HG03103 (cell line): ENCODE results near the gene CHCHD3.

Experiments used
- ATAC-seq: cut with Tn5 transposase; IDR thresholded peaks from one replicate; pipeline ENCODE4 v1.9.1; 2021; ENCODE audit warnings: low read depth; ENCODE audit not compliant: unreplicated experiment

CHCHD3 gene

DNA sequence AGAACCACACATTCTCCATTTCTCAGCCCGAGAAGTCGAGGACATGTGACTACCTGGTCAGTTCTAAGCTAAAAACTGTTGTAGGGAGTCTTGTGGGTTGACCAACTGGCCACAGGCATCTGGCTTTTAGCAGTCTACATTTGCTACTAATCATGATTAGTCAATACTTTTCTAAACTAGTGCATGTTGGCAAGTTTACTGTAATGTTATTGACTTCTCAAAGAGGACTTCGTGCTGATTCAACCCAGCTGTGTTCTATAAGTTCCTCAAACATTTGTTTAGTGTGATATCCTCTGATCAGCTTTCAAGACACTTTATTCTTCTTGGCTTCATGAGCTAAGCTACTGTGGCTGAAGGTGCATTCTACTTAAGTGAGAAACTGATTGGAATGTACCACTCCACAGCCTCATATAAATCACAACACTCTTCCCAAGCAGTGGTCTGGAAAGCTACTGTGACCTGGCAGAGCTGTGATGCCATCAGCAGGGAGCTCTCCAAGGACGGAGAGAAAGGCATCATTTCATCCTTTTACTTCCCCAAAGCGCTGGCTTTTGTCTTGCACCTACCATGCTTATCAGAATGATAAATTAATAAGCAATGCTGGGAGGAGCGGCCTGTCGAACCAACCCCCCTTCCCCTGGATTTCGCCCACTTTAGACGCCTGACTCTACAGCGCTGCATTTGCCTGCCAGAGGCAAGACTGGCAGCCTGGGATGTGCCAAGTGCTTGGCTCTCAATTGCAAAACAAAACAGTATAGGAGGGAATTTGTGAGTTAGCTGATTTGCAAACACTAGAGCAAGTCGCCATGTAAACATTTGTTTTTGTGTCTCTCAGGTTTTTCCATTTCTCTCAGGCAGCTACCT lies 298.9 kb downstream of the CHCHD3 start:
- no peak for ATAC-seq

DNA sequence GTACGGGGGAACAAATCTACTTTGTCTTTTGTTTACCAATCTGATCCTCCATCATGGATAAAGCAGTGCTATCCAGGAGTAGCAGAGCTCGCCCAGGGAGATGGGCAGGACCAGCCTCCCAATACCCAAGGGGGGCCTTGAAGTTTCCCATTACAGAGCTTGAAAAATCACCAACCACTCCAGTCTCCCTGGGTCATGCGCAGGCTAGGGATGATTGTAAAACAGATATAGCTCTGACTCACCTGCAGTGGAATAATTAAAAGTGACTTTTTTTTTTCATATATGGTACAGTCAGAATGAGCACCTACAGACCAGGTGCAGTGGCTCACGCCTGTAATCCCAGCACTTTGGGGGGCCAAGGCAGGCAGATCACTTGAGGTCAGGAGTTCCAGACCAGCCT lies 301.1 kb downstream of the CHCHD3 start:
- ATAC-seq: no peak

DNA sequence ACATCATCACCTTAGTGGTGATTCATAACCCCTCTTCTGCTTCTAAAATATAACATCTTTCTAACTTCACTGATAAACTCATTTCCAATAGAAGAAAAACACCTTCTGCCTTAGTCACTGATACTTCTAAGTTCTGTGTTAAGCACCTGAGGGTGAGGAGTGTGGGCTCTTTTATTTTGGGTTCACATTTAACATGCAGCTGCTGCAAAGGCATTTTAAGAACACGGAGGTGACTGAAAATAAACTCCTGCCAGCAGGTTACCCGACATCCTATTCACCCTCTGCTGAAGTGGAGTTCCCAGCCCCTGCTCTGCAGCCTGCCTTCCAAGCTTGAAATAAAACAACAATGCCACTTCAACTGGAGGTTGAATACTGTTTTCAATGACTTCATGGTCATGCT lies 302.7 kb downstream of the CHCHD3 start:
- no peak for ATAC-seq

DNA sequence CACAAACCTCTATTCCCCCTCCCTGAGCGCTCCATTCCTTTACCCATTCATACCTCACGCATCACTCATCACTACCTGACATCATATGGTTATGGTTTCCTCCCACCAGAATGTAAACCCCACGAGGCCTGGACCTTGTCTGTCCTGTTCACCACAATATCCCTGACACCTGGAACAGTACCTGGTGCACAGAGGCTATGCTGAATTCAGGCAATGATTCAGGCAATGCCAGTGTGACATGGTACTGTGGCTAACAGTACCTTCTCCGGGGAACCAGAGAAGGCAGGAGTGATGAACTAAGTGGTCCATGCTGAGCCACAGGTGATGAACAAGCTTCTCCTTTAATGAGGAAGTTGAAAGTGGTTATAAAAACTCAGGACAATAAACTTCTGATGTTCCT lies 303.1 kb downstream of the CHCHD3 start:
- no peak for ATAC-seq

DNA sequence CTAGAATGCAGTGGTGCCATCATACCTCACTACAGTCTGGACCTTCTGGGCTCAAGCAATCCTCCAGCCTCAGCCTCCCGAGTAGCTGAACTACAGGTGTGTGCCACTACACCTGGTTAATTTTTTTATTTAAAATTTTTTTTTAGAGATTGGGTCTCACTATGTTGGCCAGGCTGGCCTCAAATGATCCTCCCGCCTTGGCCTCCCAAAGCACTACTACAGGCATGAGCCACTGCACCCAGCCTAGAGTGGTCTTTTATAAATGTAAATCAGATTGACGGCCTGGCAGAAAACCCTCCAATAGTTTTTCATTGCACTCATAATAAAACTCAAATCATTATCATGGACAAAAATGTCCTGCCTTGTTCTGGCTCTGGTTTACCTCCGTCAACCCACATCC lies 303.9 kb downstream of the CHCHD3 start:
- no peak for ATAC-seq

DNA sequence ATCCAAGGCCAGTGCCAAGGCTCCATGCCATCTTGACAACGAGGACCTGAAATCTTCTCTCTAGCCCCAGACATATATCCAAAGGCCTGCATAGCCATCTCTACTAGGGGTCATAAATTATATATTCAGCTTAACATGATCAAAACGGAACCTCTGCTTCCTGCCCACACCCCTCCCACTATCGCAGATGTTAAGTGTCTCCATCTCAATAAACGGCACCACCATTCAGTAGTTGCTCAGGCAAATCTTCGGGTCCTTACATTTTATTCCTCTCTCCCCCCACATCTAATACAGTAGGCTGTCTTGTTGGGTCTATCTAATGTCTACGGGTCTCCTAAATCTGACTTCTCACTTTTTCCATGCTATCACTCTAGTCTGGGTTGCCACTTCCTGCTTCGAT lies 304.5 kb downstream of the CHCHD3 start:
- ATAC-seq: no peak

DNA sequence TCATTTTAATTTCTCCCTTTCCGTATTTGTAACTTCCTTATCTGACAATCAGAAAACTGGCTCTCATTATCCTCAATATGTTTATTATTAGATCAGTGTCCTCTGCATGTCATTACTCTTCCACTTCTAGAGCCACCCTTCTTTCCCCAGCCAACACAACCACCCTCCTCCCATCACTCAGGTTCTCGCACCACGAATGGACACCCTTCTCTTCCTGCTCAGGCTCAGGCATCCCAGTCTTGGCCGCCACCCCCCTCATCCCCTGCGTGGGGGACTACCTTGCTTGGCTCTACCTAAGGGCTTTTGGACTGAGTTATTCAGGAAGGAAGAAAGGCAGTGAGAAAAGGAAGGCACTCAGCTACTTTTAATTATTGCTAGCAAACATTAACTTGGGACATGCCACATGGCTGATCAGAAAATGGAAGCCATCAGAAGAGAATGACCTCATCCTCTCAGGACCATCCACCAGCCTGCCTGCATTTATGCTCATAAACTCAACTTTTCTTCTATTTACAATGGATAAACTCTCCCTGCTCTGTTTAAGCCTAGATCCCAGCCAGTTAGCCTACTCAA lies 305.8 kb downstream of the CHCHD3 start:
- no peak for ATAC-seq

DNA sequence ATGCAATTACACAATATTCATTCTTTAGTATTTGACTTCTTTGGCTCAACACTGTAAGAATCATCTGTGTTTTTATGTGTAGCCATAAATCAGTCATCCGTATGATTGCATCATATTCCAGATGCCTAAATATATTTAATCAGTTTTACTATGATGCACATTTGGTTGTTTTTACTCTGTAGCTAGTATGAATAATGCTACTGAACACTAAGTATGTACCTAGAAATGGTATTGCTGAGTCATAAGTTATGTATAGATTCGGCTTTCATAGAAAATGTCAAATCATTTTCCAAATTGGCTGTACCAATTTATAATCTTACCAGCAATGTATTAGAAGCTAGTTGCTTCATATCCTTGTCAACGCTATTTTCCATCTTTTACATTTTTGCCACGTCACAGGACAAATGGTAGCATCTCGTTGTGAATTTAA lies 308.3 kb downstream of the CHCHD3 start:
- ATAC-seq: no peak

DNA sequence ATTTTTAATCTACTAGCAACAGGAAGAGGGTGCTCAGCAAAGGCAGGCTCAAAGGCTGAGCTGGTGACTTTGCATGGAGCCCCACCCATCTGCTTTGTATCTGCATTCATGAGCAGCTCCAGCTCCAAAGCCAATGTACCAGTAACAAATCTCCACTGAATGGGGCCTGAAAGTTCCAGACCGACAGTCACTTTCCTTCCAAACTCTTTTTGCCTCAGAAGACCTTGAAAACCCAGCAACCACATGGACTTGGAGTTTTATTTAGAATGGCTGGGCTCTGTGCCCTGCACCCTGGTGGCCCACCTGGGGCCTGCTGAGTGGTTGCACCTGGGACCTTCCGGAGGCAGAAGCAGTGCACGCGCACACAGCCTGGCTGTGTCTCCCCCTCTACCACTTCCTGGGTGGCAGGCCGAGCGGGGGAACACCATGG lies 310.6 kb downstream of the CHCHD3 start:
- no peak for ATAC-seq

DNA sequence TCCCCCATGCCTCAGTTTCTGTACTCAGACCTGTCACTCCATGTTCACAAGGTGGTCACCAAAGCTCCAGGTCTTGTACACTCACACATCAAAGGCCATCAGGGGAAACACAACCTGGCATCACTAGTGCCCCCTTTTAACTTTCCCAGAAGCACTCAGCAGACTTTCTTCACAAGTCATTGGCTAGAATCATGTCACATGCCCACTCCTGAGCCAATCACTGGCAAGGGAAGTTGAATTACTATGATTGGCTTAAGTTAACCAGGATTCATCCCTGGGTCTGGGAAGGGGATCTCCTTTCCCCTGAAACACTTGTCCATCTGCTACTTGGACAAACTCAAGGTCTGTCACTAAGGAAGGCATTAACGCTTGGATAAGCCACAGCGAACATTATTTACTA lies 311.8 kb downstream of the CHCHD3 start:
- ATAC-seq: no peak

DNA sequence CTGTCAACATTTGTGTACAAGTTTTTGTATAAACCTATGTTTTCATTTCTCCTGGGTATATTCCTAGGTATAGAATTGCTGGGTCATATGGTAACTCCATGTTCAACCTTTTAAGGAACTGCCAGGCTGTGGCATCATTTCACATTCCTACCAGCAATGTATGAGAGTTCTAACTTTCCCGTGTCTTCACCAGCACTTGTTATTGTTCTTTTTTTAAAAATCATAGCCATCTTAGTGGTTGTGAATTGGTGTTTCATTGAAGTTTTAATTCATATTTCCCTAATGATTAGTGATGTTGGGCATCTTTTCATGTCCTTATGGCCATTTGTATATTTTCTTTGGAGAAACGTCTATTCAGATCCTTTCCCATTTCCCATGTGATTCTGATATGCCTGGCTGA lies 312.6 kb downstream of the CHCHD3 start:
- ATAC-seq: no peak

DNA sequence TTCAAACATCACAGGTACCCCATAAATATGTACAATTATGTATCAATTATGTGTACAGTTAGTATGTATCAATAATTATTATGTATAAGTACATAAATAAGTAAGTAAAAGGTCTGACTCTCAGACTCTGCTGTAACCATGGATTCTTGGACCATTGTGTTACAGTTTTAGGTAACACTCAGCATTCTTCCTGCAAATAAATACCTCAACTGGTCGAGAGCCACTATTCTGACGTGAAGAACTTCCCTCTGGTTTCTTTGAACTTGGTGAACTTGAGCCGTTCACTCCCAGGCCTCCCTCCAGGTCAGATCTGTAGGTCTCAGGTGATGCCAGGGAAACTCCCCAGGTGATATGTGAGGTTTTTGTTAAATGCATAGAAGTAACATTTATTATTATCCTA lies 313.8 kb downstream of the CHCHD3 start:
- no peak for ATAC-seq

DNA sequence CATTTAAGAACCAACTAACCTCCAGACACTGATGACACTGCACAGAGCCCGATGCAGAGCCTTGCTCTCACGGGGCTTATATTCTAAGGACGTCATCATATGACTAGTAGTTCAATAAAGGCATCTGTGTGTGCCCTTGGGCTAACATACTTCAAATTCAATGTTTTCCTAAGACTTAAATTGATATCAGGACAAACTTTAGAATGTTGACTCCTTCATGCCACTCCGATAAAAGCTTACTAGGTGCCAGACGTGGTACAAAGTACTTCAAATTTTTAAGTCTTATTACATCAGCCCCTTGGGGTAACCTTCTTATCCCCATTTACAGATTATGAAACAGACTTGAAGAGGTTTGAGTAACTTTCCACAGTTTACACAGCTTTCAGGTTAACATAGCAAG lies 314.5 kb downstream of the CHCHD3 start:
- no peak for ATAC-seq

DNA sequence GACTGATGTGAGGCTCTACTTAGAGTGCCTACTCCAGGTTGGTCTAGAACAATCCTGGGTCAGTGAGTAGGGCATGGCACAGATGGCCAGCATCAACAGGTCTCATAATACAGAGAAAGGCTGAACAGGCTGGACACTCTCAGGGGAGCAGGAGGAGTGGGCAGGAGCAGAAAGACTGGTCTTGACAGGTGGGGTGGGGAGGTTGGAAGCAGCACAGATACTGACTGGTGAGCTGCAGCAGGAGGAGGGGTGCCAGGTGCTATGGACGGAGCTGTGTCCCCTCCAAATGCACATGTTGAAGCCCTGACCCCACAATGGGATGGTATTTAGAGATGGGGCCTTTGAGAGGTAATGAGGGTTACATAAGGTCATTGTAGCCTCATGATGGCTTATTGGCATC lies 315.2 kb downstream of the CHCHD3 start:
- ATAC-seq: no peak

DNA sequence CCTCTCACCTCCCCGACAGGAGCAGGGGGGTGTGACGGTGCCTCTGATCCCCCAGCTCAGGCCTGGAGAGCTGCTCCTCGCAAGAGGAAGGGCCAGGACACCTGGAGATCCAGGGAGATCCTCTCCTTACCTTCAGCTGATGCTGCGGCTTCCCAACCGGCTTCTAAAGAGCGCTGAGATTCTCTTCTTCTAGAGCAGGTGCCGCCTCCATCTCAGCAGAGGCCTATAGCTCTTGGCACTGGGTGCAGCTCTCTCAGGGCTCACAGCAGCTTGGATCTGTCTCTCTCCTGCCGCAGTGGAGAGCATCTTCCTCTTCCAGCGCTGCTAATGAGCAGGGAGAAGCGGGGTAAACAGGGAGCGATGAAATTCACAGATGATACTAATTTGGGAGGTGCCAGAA lies 316.0 kb downstream of the CHCHD3 start:
- ATAC-seq: no peak

DNA sequence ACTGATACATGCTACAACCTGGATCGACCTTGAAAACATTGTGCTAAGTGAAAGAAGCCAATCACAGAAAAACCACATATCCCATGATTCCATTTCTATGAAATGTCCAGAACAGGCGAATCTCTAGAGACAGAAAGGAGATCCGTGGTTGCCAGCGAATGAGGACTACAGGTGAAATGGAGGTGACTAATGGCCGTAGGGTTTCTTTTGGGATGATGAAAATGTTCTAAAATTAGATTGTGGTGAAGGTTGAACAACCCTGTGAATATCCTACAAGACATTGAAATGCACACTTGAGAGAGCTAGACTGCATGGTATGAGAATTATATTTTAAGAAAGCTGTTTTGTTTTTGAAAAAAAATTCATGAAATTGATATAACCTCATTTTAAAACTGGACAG lies 317.1 kb downstream of the CHCHD3 start:
- no peak for ATAC-seq

DNA sequence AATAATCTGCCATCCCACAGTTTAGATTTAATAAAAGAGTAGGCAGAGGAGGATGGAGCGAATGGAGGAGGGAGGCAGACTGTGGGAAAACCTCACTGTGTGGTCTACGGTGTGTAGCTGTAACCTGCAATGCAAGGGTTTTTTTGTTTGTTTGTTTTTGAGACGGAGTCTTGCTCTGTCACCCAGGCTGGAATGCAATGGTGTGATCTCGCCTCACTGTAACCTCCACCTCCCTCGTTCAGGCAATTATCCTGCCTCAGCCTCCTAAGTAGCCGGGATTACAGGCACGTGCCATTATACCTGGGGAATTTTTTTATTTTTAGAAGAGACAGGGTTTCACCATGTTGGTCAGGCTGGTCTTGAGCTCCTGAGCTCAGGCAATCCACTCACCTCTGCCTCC lies 321.0 kb downstream of the CHCHD3 start:
- no peak for ATAC-seq

DNA sequence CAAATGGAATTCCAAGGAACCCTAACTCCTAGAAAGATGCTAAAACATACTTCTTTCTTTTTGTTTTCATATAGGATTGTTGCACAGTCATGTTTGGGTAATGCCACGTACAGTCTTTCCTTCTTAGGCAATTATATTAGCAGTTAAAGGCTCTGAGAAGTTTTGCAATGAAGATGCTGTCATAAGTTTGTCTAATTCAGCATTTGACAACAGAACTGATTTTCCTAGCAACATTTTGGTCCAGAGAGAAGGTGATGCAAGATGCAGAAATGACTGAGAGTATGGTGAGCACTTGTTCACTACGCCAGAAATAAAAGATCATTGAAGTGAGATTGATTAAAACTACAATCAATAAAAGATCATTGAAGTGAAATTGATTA lies 321.7 kb downstream of the CHCHD3 start:
- ATAC-seq: no peak

DNA sequence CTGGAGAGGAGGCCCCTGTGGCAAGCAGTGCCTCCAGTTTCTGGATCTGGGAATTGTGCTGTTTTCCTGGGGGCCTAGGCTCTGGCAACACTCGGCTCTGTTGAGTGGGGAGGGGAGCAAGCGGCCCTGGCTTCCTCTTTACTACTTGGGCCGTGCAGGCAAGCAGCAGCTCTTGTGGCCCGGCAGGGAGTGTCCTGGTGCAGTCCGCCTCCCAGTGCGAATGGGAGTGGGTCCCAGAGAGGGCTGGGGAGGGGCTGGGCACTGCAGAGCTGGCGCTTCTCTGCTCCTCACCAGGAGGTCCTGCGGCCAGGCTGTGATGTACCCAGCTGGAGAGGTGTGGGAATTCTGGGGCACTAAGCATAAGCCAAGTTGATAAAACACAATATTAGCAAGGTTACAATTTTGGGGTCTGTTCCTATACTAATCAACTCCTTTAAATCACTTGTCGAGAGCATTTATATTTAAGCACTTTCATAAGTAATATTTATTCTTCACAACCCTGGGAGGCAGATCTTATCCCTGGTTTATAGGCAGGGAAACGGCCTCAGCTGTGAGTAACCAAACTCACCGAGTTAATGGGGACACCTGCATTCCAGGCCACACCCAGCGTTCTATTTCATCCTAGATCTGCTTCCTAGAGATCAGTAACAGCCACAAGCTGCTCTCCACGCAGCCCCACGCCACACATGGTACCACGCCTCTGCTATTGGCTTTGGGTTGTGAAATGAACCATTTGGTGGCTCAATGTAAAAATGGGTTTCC lies 322.2 kb downstream of the CHCHD3 start:
- ATAC-seq: no peak

DNA sequence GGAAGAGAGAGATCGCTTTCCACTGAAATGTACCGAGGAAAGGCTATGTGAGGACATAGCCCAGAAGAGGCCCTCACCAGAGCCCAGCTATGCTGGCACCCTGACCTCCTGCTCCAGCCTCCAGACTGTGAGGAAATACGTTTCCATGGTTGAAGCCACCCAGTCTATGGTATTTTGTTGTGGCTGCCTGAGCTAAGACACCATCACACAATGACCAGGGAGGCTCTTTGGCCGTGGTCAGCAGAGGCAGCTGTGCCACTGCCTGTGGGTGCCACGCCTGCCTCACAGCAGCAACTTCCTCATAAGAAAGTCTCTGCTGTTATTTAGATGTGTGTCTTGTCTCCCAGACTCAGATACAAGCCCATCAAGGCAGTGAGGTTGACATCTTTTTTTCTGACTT lies 322.9 kb downstream of the CHCHD3 start:
- no peak for ATAC-seq

DNA sequence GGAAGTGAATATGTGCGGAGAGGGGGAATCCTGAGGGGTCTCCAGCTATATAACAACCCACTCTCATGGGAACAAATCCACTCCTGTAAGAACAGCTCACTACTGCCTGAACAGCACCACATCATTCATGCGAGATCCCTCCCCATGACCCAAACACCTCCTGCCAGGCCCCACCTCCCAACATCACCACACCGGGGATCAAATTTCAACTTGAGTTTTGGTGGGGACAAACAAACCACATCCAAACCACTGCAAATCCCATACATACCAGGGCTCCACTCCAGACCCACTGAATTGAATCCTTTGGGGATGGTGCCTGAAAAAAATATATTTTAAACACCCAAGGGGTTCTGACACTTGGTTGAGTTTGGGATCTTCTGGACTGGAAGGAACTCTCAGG lies 324.1 kb downstream of the CHCHD3 start:
- ATAC-seq: no peak
